HepG2 (cell line): ENCODE data around the gene IL1RAP. TPM values are rescaled to one million over a fixed set of nuclear protein-coding genes. Genes with fewer than 3 reads are reported as not detected.

ENCODE experiments used
- E2F1 ChIP-seq: sonication (generic); formaldehyde crosslinking; IDR thresholded peaks from 2 replicates; pipeline ENCODE4 v1.5.0; 2020; ENCODE audit warnings: missing genetic modification reagents
- EED ChIP-seq: sonication (generic); formaldehyde crosslinking; IDR thresholded peaks from 2 replicates; pipeline ENCODE4 v1.5.0; 2020; ENCODE audit warnings: mild to moderate bottlenecking, missing genetic modification reagents
- ELF3 ChIP-seq: IDR thresholded peaks from 2 replicates; pipeline ENCODE4 v1.6.1; 2016; ENCODE audit warnings: missing genetic modification reagents, missing compliant biosample characterization
- FOSL1 ChIP-seq: sonication (generic); formaldehyde crosslinking; IDR thresholded peaks from 2 replicates; pipeline ENCODE4 v1.9.0; 2021; ENCODE audit warnings: missing genetic modification reagents, borderline replicate concordance
- FOXP4 ChIP-seq: sonication (generic); formaldehyde crosslinking; IDR thresholded peaks from 2 replicates; pipeline ENCODE4 v1.4.0; 2020; ENCODE audit warnings: missing genetic modification reagents
- GMEB2 ChIP-seq: IDR thresholded peaks from 2 replicates; pipeline ENCODE4 v1.6.1; 2016; ENCODE audit warnings: missing biosample characterization, missing genetic modification reagents, low read depth
- KLF12 ChIP-seq: sonication (generic); formaldehyde crosslinking; IDR thresholded peaks from 2 replicates; pipeline ENCODE4 v1.4.0; 2020; ENCODE audit warnings: missing genetic modification reagents, borderline replicate concordance
- MAX ChIP-seq: IDR thresholded peaks from 2 replicates; pipeline ENCODE4 v1.6.1; 2012; ENCODE audit warnings: inconsistent platforms
- NKX3-1 ChIP-seq: sonication (generic); formaldehyde crosslinking; IDR thresholded peaks from 2 replicates; pipeline ENCODE4 v1.5.0; 2020; ENCODE audit warnings: missing genetic modification reagents
- NR2C2 ChIP-seq: sonication (generic); formaldehyde crosslinking; IDR thresholded peaks from 2 replicates; pipeline ENCODE4 v1.4.0; 2020; ENCODE audit warnings: missing genetic modification reagents, mild to moderate bottlenecking, moderate library complexity, borderline replicate concordance
- POGZ ChIP-seq: sonication (generic); formaldehyde crosslinking; IDR thresholded peaks from 2 replicates; pipeline ENCODE4 v1.4.0; 2020; ENCODE audit warnings: mild to moderate bottlenecking, missing genetic modification reagents
- SKIL ChIP-seq: sonication (generic); formaldehyde crosslinking; IDR thresholded peaks from 2 replicates; pipeline ENCODE4 v1.8.0; 2022; ENCODE audit warnings: missing genetic modification reagents, mild to moderate bottlenecking, moderate library complexity, borderline replicate concordance
- TGIF2 ChIP-seq: IDR thresholded peaks from 2 replicates; pipeline ENCODE4 v1.6.1; 2016; ENCODE audit warnings: control low read depth, missing compliant biosample characterization
- TSC22D2 ChIP-seq: sonication (generic); formaldehyde crosslinking; IDR thresholded peaks from 2 replicates; pipeline ENCODE4 v1.5.1; 2020; ENCODE audit warnings: missing genetic modification reagents, mild to moderate bottlenecking, borderline replicate concordance
- ZNF251 ChIP-seq: sonication (generic); formaldehyde crosslinking; IDR thresholded peaks from 2 replicates; pipeline ENCODE4 v1.9.0; 2021; ENCODE audit warnings: mild to moderate bottlenecking, missing genetic modification reagents
- ZNF34 ChIP-seq: sonication (generic); formaldehyde crosslinking; IDR thresholded peaks from 2 replicates; pipeline ENCODE4 v1.4.0; 2020; ENCODE audit warnings: mild to moderate bottlenecking, missing genetic modification reagents, borderline replicate concordance
- ZNF362 ChIP-seq: sonication (generic); formaldehyde crosslinking; IDR thresholded peaks from 2 replicates; pipeline ENCODE4 v1.4.0; 2020; ENCODE audit warnings: missing genetic modification reagents, mild to moderate bottlenecking, borderline replicate concordance
- ZNF772 ChIP-seq: sonication (generic); formaldehyde crosslinking; IDR thresholded peaks from 2 replicates; pipeline ENCODE4 v1.5.0; 2020; ENCODE audit warnings: mild to moderate bottlenecking, missing genetic modification reagents
- ZNF784 ChIP-seq: sonication (generic); formaldehyde crosslinking; IDR thresholded peaks from 2 replicates; pipeline ENCODE4 v1.5.1; 2020; ENCODE audit warnings: missing genetic modification reagents, mild to moderate bottlenecking, borderline replicate concordance
- polyA plus RNA-seq, 8 experiments: library from polyadenylated mRNA; depleted of rRNA in 3 of 8; stranded (reverse) in 7 of 8; unstranded in 1 of 8; fragments of >200 nt; fragmentation: Illumina TruSeq in 4 of 8; extraction: Trizol in 4 of 8; gene quantifications; 2 replicates each; pipeline versions ENCODE4 v1.2.1 to v1.2.3, GENCODE V29; 2011 to 2016; ENCODE audit warnings: low read depth in 4 of 8, missing spikeins in 1 of 8, mixed read lengths in 1 of 8; ENCODE audit not compliant: insufficient read depth in 1 of 8
- total RNA-seq, 5 experiments: library from RNA; depleted of rRNA; stranded (reverse); fragments of >200 nt; fragmentation: Illumina TruSeq; extraction: Trizol; gene quantifications; 2 replicates each; pipeline ENCODE4 v1.2.3, GENCODE V29; 2016; ENCODE audit warnings: low read depth in 1 of 5

The IL1RAP gene
- total and polyA plus RNA-seq, 2 of the 13 experiments (the other 11 are each of a cell fraction or from before 2014, with no cell fraction given) = 18.3 to 54.9 TPM

GRCh38 chr3:190526787-190527762, 13.2 kb downstream of the IL1RAP start (continued):
- TF ChIP-seq MAX (peak; percentile 49), POGZ (CRISPR knock-in tag) (peak; percentile 70), ZNF772 (CRISPR knock-in tag) (no peak), FOXP4 (CRISPR knock-in tag) (peak; percentile 79), NR2C2 (CRISPR knock-in tag) (peak; percentile 54; the same call in 1 of the 2 replicates), TSC22D2 (CRISPR knock-in tag) (no peak), ZNF34 (CRISPR knock-in tag) (no peak), TGIF2 (CRISPR knock-in tag) (no peak; the same call in 1 of the 2 replicates), E2F1 (CRISPR knock-in tag) (no peak), GMEB2 (no peak), FOSL1 (CRISPR knock-in tag) (no peak), ELF3 (peak; percentile 34; the same call in 1 of the 2 replicates), ZNF251 (no peak), KLF12 (no peak), ZNF784 (no peak), SKIL (CRISPR knock-in tag) (no peak), NKX3-1 (no peak), EED (CRISPR knock-in tag) (no peak), ZNF362 (CRISPR knock-in tag) (peak; percentile 74)
